GM12865 (cell line): ENCODE results near the gene RASSF7.

Experiments
- DNase-seq: peaks from one replicate; pipeline ENCODE4 v3.0.0; 2010; ENCODE audit warnings: low read depth
- H3K4me3 ChIP-seq: 2 replicates; pipeline ENCODE4 v1.5.1; 2011; ENCODE audit warnings: mild to moderate bottlenecking, low read depth, low read length, control low read depth
- TF ChIP-seq, protein P1 (sequence below): IDR thresholded peaks from 2 replicates; pipeline ENCODE4 v1.5.1; 2011; ENCODE audit warnings: low read length, control low read depth, low read depth, inconsistent platforms; ENCODE audit not compliant: insufficient read depth; ENCODE audit errors: missing control alignments

RASSF7 gene

DNA sequence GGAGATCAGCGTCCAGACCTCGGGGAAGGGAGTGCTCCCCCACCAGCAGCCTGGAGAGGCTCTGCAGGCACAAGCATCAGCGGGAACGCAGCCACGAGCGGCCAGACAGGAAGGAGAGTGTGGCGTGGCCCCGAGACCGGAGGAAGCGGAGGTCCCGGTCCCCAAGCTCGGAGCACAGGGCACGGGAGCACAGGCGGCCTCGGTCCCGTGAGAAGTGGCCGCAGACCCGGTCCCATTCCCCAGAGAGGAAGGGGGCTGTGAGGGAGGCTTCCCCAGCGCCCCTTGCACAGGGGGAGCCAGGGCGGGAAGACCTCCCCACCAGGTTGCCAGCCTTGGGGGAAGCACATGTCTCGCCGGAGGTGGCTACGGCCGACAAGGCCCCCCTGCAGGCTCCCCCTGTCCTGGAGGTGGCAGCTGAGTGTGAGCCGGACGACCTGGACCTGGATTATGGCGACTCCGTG, 48.1 kb downstream of the RASSF7 start:
- no peak for DNase-seq
- TF ChIP-seq, protein P1, sequence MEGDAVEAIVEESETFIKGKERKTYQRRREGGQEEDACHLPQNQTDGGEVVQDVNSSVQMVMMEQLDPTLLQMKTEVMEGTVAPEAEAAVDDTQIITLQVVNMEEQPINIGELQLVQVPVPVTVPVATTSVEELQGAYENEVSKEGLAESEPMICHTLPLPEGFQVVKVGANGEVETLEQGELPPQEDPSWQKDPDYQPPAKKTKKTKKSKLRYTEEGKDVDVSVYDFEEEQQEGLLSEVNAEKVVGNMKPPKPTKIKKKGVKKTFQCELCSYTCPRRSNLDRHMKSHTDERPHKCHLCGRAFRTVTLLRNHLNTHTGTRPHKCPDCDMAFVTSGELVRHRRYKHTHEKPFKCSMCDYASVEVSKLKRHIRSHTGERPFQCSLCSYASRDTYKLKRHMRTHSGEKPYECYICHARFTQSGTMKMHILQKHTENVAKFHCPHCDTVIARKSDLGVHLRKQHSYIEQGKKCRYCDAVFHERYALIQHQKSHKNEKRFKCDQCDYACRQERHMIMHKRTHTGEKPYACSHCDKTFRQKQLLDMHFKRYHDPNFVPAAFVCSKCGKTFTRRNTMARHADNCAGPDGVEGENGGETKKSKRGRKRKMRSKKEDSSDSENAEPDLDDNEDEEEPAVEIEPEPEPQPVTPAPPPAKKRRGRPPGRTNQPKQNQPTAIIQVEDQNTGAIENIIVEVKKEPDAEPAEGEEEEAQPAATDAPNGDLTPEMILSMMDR, result no peak
- no peak overlapping the region for H3K4me3 ChIP-seq

DNA sequence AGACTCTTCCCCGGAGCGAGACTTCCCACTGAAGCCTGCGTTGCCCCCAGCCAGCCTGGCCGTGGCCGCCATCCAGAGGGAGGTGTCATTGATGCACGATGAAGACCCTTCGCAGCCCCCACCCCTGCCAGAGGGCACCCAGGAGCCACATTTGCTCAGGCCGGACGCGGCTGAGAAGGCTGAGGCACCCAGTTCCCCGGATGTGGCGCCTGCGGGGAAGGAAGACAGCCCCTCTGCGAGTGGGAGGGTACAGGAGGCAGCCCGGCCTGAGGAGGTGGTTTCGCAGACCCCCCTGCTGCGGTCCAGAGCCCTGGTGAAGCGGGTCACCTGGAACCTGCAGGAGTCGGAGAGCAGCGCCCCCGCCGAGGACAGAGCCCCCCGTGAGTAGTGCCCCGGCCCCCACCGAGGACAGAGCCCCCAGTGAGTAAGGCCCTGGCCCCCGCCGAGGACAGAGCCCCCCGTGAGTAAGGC, 48.6 kb downstream of the RASSF7 start:
- DNase-seq, result no peak
- TF ChIP-seq, protein P1, result no peak
- no peak overlapping the region for H3K4me3 ChIP-seq

DNA sequence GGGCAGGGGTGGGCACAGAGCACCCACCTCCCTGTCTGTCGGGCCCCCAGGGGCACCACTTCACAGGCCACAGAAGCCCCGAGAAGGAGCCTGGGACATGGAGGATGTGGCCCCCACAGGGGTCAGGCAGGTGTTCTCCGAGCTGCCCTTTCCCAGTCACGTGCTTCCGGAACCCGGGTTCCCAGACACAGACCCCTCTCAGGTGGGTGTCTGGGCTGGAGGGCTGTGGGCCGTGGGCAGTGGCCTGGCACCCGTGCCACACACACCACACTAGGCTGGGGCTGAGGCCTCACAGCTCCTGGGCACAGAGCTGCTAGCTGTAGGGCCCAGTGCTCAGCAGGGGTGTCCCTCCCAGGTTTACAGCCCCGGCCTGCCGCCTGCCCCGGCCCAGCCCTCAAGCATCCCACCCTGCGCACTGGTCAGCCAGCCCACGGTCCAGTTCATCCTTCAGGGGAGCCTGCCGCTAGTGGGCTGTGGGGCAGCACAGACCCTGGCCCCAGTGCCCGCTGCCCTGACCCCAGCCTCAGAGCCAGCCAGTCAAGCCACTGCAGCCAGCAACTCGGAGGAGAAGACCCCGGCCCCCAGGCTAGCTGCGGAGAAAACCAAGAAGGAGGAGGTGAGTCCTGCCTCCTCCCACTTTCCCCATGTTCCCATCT, 49.5 kb downstream of the RASSF7 start:
- no peak overlapping the region for H3K4me3 ChIP-seq
- no peak for DNase-seq
- TF ChIP-seq, protein P1, result no peak

DNA sequence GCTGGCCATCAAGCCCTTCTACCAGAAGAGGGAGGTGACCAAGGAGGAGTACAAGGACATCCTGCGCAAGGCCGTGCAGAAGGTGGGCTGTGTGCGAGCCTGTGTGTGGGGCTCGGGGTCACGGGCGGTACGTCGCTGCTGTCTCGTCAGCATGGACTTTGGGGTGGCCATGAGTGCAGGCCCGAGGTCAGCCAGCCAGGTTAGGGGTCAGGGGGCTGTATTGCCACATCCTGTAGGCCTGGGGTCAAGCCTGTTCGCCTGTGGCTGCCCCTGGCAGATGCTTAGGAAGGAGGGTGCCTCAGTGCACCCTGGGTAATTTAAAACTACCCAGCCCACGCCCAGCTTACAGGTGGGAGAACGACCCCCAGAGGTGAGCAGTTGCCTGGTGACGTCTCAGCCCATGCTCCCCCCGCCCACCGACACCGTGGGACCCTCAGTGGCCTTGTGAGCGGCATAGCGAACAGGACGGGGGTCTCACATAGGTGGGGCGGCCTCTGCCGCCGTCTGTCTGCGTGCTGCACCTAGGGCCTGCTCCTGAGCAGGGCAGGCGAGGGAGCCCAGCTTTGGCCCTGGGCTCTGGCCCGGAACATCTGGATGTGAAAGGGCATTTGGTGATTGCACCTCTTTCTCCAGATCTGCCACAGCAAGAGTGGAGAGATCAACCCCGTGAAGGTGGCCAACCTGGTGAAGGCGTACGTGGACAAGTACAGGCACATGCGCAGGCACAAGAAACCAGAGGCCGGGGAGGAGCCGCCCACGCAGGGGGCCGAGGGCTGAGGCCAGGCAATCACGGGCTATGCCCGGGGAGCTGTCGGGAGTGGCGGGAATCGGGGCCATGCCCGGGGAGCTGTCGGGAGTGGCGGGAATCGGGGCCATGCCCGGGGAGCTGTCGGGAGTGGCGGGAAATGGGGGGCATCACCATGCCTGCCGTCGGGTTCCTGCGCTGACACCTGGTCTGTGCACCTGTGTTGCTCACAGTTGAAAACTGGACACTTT, 50.5 kb downstream of the RASSF7 start:
- DNase-seq, result no peak
- TF ChIP-seq, protein P1, result no peak
- H3K4me3 ChIP-seq, result no peak overlapping the region

DNA sequence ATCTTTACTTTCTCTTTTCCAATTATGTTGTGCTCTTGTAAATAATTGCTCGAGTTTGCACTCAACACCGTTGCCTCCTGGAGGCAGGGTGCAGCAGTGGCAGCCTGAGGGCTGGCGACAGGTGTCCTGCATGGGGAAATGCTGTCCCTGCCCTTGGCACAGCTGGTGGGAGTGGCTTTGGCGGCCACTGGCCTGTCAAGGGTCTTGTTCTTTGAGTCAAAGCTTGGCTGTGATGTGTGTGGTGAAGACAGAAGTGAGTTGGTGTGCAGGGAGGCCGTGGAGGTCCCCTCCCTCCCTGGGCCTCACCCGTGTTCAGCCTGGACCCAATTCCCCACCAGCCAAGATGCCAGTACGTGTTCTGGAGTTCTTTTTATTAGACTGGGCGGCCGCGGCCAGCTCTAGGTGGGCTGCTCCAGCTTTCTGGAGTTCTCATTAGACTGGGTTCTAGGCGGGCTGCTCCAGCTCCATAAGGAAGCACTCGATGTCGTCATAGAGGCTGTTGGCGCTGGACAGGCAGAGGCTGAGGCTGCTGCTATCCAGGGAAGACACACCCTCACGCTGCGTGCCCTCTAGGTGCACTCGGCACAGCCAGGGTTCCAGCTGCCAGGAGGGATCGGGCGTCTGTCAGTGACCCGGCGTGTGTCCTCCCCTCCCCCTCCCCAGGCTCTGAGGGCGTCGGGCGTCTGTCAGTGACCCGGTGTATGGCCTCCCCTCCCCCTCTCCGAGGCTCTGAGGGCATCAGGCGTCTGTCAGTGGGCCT, 51.6 kb downstream of the RASSF7 start:
- TF ChIP-seq, protein P1, result peak; percentile 11
- H3K4me3 ChIP-seq, result no peak overlapping the region
- DNase-seq, result peak; percentile 64

DNA sequence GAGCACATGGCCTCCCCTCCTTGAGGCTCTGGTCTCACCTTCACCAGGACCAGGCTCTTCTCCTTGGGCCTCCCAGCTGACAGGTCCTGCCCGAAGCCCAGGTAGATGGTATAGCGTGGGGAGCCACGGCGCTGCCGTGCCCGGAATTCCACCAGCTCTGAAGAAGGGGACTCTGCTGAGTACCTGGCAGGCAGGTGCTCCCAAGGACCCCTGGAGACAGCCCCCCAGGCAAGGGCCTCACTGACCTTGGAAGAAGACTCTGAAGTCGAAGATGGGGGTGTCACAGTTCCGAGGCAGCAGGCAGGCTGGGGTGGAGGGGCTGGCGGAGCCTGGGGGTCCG, 52.2 kb downstream of the RASSF7 start:
- TF ChIP-seq, protein P1, result no peak

More for the DNA sequence above, 52.2 kb downstream of the RASSF7 start:
- H3K4me3 ChIP-seq, result no peak overlapping the region
- no peak for DNase-seq
